Measurements from ENCODE around the gene EN2.

EN2 gene

GRCh38 chr7:155486783-155487508 is 29.0 kb downstream of the EN2 start:
- DNase-seq (ENCODE audit: low read depth), result no peak

DNA sequence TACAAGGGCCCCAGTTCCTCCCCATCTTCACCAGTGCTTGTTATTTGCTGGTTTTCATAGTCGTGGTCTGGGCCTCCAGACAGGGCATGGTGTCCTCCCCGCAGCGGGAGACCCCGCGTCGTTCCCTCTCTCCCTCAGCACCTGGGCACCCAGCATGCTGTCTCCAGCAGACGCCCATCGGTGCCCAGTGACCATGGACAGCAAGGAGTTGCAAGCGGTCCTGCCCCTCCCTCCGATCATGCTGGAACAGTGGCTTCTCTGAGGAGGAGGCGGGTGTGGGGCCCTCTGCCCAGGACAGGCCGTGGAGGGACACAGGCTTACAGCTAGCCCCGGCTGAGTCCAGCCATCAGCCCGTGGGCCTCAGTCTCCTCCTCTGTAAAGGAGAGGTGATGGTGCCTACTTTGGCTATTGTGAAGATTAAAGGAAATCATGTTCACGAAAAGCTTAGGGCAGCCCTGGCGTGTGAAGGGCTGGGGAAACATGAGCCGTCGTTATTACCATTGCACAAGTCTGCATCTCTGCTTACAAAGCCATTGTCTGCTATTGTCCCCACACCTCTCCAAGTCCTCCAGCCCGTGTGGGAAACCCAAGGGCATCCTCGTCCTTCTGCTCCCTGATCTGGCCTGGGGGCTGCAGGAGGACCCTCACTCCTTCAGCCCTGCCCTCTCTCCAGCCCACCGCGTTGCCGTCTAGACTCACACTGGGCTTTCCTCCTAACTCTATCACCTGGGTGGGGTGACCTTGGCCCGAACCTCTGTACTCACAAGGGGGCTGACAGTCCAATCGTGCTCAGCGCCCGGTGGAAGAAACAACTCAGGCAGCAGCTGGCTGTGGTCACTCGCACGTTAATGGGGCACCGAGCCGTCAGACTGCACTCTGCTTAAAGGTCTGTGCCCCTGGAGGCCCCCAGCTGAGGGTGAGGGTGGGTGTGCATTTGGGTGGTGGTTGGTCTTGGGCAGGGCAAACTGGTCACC is 29.9 kb downstream of the EN2 start:
- no peak for DNase-seq (ENCODE audit: low read depth)

DNA sequence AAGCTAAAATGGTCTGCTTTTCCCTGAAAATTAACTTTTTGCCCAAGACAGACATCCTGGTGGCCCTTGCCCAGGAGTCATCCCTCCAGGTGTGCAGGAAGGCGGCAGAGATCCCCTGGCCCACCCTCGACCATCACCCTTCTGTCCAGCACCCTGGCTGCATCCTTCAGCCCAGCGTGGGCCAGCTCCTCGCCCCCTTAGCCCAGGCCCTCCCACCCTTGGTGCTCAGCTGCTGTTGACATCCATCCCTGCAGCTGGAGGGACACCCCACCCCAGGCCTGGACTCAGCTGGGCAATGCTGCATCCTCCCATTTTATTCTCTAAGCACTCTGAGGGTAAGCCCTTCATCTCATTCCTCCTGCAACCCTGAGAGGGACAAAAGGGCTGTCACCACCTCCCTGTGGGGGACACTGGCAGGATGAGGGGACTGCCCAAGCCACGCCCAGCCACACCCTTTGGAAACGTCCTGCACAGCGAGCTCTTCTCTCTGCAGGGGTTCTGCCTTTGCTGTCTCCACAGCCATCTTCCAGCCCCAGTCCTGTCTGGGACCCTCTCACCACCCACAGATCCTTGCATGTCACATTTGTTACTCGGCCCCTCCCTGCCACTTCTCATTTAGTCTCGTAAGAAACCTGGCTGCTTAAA is 30.7 kb downstream of the EN2 start:
- no peak for DNase-seq (ENCODE audit: low read depth)

GRCh38 chr7:155489158-155489840 is 31.4 kb downstream of the EN2 start:
- DNase-seq (ENCODE audit: low read depth), result no peak

- DNase-seq (ENCODE audit: low read depth), result no peak
Measured at GRCh38 chr7:155489862-155490696, 32.1 kb downstream of the EN2 start.

DNA sequence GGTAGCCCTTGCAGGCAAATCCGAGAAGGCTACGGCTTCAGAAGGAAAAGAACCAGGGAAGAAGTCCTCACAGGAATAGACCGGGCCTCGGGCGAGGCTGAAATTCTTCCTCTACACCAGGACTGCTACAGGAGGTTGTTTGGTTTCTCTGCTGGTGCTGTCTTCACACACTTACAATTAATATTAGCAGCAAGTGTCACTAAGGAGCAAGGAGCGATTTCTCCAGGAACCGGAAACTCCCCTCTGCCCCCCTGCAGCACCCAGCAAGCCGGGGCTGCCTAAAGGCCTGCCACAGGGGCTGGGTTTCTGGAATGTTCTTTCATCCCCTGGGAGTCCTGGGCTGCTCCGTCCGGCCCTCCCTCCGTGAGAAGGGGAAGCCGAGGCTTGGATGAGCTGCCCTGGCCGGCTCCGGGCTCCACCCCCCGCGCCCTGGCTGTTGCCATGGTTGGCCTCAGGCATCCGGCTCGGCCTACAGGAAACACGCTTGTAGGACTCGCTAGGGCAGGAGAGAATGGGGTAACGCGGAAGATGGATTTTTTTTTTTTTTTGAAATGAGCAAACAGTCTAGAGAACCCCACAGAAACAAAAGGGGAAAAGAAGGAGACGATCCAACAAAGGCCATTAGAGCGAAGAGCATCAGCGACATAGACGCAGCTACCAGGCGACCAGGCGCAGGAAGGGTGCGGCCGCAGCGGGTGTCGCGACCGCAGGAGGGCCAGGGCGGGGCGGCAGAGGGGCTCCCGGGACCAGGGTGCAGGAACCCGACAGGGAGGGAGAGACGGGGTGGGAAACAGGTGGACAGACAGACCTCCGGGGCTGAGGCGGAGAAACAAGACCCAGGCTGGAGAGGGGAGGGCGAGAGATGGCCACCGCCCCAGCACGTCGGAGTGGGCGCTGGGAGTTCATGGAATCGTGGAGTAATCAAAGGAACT is 33.0 kb downstream of the EN2 start:
- no peak for DNase-seq (ENCODE audit: low read depth)

GRCh38 chr7:155491812-155492211 is 33.9 kb downstream of the EN2 start:
- DNase-seq (ENCODE audit: low read depth), result no peak

DNA sequence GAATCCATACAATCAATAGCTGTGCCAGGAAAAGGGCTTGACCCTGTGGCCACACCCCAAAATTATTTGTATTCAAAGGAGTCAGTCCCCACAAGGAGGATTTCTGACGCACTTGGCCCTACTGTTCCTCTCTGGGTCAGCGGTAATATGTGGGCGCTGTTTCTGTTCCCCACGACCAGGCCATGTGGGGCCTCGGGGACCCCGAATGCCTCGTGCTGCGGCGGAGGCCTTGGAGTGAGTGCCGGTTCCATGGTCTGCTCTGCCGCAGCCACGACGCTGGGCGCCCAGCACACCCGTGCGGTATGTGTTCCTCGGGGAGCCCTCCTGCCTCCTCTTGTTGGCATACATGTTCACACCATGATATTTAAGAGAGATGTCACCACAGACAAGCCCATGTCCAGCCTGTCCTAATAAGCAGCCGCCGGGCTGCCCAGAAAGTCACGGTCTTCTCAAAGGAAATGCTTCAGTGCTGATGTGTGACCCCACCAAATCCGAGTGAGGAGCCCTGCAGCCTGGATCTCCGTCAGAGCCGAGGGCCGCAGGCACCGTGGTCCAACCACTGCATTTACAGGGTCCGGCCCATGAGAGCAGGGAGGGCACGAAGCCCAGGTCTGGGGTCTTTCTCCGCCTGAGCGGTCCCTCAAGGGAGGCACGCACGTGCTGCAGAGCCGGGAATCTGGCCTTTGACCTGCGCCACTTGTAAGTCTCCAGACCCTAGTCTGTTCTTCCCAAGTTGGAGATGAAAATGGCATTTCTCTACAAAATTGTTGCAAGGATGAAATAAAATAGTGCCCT is 36.0 kb downstream of the EN2 start:
- no peak for DNase-seq (ENCODE audit: low read depth)

DNA sequence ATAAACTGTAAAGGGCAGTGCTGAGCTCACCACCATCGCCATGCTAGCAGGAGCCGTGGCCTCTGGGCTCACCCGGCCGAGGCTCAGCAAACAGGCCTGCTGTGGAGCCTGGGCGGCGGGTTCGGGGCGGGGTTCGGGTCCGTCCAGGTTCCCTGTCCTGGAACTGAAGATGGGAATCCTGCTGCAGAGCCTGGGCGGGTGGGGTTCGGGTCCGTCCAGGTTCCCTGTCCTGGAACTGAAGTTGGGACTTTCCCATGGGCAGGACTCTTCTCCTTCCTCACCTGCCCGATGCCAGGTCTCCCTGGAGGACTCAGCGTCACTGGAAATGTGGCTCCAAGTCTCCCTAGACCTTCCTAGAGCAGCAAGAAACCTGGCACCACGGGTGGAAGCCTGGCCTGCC is 36.6 kb downstream of the EN2 start:
- no peak for DNase-seq (ENCODE audit: low read depth)

DNA sequence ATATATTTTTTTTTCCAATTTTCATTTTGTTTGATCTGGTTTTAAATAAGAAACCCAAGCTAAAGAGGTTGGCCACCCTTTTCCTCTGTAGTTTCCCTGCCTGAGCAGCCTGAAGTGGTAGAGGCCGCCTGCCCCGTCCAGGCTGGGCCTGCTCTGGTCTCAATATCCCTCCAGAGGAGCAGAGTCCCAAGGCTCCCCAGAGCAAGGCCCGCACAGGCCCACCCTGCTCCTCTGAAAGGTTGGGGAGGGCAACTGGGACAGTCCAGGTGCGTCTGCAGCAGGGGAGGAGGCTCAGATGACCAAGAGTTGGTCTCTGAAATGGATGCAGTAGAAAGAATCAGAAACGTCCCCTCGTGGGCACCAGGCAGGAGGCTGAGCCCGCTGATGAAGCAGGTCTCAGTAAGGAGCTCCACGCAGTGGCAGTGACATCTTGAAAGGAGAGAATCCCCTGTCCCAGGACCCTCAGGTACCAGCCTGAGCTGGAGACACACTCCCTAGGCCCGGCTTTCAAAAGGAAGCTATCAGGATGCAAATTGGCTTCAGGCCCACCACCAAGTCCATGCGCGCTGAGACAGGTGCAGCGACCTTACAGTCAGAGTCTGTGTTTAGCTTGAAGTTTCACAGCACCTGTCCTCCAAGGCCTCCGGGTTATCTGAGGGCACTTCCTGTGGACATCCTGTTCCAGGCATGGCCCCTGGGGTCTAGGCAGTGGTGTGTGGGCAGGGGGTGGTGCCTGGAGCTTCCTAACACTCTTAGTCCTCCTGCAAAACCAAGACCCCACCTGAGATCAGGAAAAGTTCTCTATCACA is 37.7 kb downstream of the EN2 start:
- DNase-seq (ENCODE audit: low read depth), result no peak

DNA sequence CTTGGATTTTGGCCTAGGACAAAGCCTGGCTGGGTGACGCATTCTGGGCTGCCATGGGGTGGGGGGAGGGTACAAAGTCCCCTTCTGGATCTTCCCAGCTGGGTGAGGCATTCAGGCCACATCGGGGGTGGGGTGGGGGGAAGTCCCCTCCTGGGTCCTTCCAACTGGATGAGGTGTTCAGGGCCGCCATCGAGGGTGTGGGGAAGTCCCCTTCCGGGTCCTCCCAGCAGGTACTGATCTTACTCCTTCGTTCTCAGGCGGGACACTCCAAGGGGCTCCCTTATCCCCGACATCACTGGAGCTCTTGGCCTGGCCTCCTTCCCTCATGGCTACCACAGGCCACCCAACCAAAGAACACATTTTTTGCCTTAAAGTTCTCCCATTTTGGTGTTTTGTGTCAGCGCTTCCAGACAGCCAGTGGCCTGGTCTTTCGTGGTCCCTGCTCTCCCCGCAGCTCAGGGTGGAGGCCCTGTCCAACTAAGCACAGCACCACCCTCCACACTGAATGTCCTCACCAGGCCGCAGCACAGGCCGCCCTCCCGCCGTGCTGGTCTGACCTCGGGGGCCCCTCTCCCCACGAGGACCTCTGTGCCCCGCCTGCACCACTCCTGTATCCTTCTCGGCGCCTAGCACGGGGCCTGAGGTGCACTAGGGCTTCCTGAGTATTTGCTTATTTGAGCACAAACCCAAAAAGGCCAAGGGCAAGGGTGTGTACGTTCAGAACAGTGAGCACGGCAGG is 38.5 kb downstream of the EN2 start:
- no peak for DNase-seq (ENCODE audit: low read depth)

DNA sequence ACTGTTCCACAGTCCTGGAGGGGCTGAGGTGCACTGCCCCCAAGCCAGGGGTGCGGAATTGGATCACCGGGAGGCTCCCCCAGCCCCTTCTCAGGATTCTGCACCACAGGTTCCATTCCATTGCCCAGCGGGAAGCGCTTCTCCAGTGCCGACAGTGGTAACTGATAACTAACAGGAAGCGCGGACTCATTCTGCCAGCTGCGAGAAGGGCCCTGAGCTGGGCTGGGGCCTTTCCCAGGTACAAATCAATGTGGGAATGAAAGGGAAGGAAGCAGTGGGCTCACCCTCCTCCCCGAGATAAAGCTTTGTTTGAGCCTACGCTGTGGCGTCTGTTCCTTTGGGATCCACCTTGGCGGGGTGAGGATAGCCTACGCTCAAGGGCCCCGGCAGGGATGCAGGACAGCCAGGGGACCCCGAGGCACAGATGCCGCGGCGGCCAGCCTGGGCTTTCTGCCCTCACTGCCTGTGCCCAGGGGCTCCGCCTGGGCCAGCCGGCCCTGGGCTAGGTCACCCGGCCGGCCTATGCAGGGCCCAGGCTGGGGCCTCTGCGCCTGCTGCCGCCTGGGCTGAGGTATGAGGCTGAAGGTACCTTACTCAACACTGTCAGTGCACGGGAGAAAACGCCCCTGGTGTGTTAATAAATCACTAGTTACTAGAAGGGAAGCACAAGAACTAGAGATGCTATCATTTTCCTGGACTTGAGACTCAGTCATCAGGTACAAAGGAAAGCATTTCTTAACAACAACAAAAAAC is 39.4 kb downstream of the EN2 start:
- no peak for DNase-seq (ENCODE audit: low read depth)

GRCh38 chr7:155505422-155505793 is 47.5 kb downstream of the EN2 start:
- DNase-seq (ENCODE audit: low read depth), result no peak

GRCh38 chr7:155506854-155507337 is 49.0 kb downstream of the EN2 start:
- no peak for DNase-seq (ENCODE audit: low read depth)

DNA sequence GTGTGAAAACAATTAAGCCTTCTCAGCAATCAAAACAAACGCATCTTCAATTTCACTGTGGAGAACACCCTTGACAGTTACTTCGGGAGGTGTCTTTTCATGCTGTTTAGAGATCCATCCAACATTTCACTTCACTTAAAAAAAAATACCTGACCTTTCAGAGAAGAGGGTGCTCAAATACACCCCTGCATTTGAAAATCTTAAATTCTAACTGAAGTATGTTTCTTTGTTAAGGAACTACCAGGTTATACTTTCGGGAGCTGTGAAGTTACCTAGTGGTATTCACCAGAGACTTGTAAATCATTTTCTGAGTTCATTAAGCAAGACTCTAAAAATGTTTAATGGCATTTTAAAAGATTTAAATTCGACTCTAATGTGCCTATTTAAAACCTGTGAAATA is 49.6 kb downstream of the EN2 start:
- no peak for DNase-seq (ENCODE audit: low read depth)

DNA sequence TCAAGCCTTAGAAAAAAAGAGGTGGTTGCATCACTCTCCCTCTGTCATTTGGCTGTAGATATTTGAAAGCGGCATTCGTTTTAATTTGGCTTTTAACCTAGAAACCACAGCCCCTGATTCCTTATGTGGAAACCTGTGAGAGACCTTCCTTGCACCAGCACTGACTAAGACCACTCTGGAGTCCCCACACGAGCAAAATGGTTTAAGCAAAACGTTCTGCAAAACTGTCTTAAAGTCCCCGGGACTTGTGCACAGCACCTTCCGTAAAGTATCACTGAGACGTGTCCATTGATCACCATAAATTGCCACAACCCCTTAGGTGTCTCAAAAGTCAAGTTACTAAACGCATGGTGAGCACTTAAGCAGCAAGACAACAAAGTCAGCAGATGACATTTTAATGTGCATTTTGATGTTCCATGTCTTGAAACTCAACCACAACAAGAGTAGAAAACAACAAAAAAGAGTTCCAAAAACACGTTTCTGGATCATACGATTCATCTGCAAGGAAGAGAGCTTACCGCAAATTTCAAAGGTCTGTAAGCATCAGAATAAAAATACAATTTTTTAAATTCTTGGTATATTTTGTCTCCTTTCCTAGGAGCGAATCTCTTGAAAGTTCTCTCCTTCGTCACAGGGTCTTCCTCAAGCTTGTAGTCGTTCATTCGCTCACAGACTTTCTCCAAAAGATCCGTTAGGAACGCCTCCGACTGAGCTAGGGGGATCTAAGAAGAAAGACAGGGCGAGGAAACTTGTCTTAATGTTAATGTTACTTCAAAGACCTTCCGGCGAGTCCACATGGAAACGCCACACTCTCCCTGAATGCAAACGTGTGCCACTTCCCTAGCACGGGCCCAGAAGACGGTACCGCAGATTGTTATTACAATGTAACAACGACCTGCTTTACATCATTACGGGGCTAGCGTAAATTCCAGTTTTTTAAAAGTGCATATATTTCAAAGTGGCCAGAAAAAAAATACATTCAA is 50.7 kb downstream of the EN2 start:
- no peak for DNase-seq (ENCODE audit: low read depth)

Measured in stimulated activated CD8-positive, alpha-beta memory T cell treated with anti-CD3 and anti-CD28 coated beads, Interleukin-15, amount 100 ng/mL, for 1 hour (primary cell).